Endothelial cell (in vitro differentiated cells): ENCODE results near the gene CYBB. TPM values are rescaled to one million over a fixed set of nuclear protein-coding genes. Genes with fewer than 3 reads are reported as not detected.

Source experiments
- DNase-seq: peaks from one replicate; pipeline ENCODE4 v3.0.0; 2021; ENCODE audit warnings: low spot score
- H3K27ac Mint-ChIP-seq: one replicate; pipeline ENCODE4 v1.8.0; 2021; ENCODE audit warnings: mixed read lengths, inconsistent platforms; ENCODE audit not compliant: unreplicated experiment
- H3K27me3 Mint-ChIP-seq: one replicate; pipeline ENCODE4 v1.8.0; 2021; ENCODE audit warnings: mild to moderate bottlenecking, moderate library complexity, mixed read lengths, inconsistent platforms; ENCODE audit not compliant: unreplicated experiment
- H3K36me3 Mint-ChIP-seq: one replicate; pipeline ENCODE4 v1.8.0; 2021; ENCODE audit warnings: mild to moderate bottlenecking, low read depth, mixed read lengths, inconsistent platforms; ENCODE audit not compliant: unreplicated experiment
- H3K4me1 Mint-ChIP-seq: one replicate; pipeline ENCODE4 v1.8.0; 2021; ENCODE audit warnings: mild to moderate bottlenecking, mixed read lengths, inconsistent platforms; ENCODE audit not compliant: unreplicated experiment
- H3K4me3 Mint-ChIP-seq: one replicate; pipeline ENCODE4 v1.8.0; 2021; ENCODE audit warnings: mild to moderate bottlenecking, mixed read lengths, inconsistent platforms; ENCODE audit not compliant: unreplicated experiment
- H3K9me3 Mint-ChIP-seq: one replicate; pipeline ENCODE4 v1.8.0; 2021; ENCODE audit warnings: mixed read lengths, inconsistent platforms; ENCODE audit not compliant: unreplicated experiment
- total RNA-seq: library from RNA; stranded (reverse); fragmentation: NEBNext Ultra II Directional; extraction: Animal tissue kit (Norgen Biotek cat#: 25700); gene quantifications from one replicate; pipeline ENCODE4 v1.2.1, GENCODE V29; 2021; ENCODE audit not compliant: unreplicated experiment
- TF ChIP-seq, protein P1 (sequence below): fragments of 200-600 bp; sonication (generic); IDR thresholded peaks from one replicate; pipeline ENCODE4 v1.5.0; 2021; ENCODE audit warnings: antibody characterized with exemption; ENCODE audit not compliant: unreplicated experiment

CYBB gene
- total RNA-seq, 1 donor from 2014 or later: not detected

DNA sequence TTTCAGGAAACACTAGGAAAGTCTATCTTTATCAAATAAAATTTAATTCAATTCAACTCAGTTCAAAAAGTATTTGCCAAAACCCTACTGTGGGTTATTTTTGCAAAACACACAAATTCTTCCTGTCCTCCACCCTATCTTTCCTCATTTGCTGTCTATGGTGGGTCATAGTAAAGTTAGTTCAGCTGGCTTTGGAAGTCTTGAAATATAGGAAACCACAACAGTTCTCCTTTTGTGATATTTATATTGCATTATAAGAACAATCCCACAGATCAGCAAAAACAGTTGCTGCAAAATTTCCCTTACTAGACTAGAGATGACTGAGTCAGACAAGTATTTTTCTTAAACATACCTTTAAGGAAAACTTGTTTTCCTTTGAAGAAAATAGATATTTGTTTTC lies 22.2 kb downstream of the CYBB start:
- Mint-ChIP-seq H3K9me3 (no peaks in the 10 kb centered on the region), H3K4me1 (peaks cover 16% of the 10 kb centered on the region), H3K4me3 (no peak overlapping the region), H3K27me3 (no peaks in the 10 kb centered on the region), H3K27ac (no peak overlapping the region), H3K36me3 (no peaks in the 10 kb centered on the region)
- DNase-seq: no peak
- TF ChIP-seq, protein P1, sequence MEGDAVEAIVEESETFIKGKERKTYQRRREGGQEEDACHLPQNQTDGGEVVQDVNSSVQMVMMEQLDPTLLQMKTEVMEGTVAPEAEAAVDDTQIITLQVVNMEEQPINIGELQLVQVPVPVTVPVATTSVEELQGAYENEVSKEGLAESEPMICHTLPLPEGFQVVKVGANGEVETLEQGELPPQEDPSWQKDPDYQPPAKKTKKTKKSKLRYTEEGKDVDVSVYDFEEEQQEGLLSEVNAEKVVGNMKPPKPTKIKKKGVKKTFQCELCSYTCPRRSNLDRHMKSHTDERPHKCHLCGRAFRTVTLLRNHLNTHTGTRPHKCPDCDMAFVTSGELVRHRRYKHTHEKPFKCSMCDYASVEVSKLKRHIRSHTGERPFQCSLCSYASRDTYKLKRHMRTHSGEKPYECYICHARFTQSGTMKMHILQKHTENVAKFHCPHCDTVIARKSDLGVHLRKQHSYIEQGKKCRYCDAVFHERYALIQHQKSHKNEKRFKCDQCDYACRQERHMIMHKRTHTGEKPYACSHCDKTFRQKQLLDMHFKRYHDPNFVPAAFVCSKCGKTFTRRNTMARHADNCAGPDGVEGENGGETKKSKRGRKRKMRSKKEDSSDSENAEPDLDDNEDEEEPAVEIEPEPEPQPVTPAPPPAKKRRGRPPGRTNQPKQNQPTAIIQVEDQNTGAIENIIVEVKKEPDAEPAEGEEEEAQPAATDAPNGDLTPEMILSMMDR: no peak

DNA sequence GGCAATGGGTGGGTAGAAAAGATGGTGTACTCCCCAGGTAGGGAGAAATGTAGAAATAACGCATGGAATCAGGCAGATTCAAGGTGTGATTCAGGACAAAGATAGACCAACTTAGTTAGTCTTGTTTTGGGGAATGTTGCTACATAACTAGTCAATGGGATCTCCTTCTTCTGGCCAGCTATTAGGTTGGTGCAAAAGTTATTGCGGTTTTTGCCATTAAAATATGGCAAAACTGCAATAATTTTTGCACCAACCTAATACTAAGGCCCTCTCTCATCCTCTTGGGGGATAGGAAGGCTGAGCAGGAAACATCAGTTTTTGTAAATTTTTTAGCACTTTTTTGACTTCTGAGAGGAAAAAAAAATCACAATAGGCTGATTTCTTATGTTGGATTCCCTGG lies 23.2 kb downstream of the CYBB start:
- Mint-ChIP-seq H3K4me1 (peaks cover 16% of the 10 kb centered on the region), H3K27ac (no peak overlapping the region), H3K36me3 (no peaks in the 10 kb centered on the region), H3K9me3 (no peaks in the 10 kb centered on the region), H3K27me3 (no peaks in the 10 kb centered on the region), H3K4me3 (no peak overlapping the region)
- TF ChIP-seq, protein P1: no peak
- no peak for DNase-seq

DNA sequence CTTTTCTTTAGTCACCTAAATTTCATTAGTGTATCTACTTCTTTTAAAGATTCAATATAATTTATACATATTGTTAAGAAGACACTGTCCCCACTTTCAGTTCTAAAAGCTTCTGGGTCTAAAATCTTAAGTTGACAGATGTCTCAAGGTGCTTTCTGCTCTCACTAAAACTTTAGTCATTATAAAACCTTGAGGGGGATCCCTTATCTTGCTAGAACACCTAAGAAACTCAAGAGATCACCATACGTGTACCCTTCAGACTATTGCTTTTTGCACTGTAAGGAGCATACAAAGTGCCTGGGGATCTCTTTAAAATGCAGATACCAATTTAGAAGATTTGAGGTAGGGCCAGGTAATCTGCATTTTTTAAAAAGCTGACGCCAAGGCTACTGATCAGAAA lies 30.1 kb downstream of the CYBB start:
- DNase-seq: no peak
- Mint-ChIP-seq H3K27ac (no peak overlapping the region), H3K9me3 (no peaks in the 10 kb centered on the region), H3K4me3 (no peak overlapping the region), H3K36me3 (no peaks in the 10 kb centered on the region), H3K27me3 (no peaks in the 10 kb centered on the region), H3K4me1 (no peaks in the 10 kb centered on the region)
- TF ChIP-seq, protein P1: no peak

DNA sequence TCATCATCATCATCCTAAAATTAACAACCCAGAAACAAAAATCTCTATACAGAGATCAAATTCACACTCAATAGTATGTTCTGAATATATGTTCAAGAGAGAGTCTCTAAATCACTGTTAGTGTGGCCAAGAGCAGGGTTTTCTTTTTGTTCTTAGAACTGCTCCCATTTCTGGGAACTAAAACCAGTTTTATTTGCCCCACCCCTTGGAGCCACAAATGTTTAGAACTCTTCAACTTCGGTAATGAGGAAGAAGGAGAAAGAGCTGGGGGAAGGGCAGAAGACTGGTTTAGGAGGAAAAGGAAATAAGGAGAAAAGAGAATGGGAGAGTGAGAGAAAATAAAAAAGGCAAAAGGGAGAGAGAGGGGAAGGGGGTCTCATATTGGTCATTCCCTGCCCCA lies 32.3 kb downstream of the CYBB start:
- Mint-ChIP-seq H3K4me1 (peaks cover 2% of the 10 kb centered on the region), H3K36me3 (no peaks in the 10 kb centered on the region), H3K27ac (no peak overlapping the region), H3K27me3 (no peaks in the 10 kb centered on the region), H3K9me3 (no peaks in the 10 kb centered on the region), H3K4me3 (no peak overlapping the region)
- DNase-seq: no peak
- TF ChIP-seq, protein P1: no peak

DNA sequence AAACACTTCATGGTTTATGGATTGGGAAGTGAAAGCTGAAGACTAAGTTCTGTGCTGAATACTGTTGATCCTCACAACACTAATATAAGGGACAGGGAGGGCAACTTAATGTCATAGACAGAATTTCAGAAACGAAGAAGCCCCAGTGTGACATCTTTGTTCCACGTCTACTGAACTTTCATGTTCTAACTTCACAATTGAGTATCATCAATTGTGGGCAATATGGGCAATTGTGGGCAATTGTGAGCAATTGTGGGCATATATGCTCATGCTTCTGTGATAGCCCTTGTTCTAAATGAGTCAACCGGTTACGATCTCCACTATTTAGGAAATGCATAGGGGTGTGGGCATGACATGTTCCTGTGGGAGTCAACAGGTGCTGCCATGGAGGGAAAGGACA lies 33.7 kb downstream of the CYBB start:
- Mint-ChIP-seq H3K27ac (no peak overlapping the region), H3K9me3 (no peaks in the 10 kb centered on the region), H3K27me3 (no peaks in the 10 kb centered on the region), H3K4me3 (no peak overlapping the region), H3K4me1 (peaks cover 2% of the 10 kb centered on the region), H3K36me3 (no peaks in the 10 kb centered on the region)
- DNase-seq: no peak
- TF ChIP-seq, protein P1: no peak
